ENCODE measurements around the gene HSD3B1. TPM values are rescaled to one million over a fixed set of nuclear protein-coding genes. Genes with fewer than 3 reads are reported as not detected.
"Not testable (repeated sequence)": the region's sequence is repeated elsewhere in the genome, so short reads cannot be mapped to it uniquely, and the experiment has no call there.

HSD3B1 gene
- total RNA-seq, 1 donor from 2014 or later: not detected

DNA sequence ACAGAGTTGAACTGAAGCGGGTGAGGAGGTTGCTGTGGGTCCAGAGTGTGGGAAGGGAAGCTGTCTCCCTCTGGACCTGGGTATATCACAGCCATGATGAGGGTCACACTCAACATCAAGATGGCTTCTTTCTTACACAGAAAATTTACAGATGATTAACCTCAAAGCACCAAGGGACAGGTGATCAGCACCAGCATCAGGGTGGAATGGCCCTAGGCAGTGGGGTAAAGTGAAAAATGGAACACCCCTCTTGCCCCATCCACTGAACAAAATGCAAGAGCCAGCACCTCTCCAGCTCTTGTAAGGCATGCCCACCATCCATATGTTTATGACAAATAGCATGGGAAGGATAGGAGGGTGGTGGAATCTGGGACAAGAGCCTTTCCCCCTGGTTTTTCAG is 40.3 kb downstream of the HSD3B1 start:
- no peaks in the 10 kb centered on the region for H3K4me1 ChIP-seq
- no peak overlapping the region for H3K27ac ChIP-seq
- TF ChIP-seq, protein P1, sequence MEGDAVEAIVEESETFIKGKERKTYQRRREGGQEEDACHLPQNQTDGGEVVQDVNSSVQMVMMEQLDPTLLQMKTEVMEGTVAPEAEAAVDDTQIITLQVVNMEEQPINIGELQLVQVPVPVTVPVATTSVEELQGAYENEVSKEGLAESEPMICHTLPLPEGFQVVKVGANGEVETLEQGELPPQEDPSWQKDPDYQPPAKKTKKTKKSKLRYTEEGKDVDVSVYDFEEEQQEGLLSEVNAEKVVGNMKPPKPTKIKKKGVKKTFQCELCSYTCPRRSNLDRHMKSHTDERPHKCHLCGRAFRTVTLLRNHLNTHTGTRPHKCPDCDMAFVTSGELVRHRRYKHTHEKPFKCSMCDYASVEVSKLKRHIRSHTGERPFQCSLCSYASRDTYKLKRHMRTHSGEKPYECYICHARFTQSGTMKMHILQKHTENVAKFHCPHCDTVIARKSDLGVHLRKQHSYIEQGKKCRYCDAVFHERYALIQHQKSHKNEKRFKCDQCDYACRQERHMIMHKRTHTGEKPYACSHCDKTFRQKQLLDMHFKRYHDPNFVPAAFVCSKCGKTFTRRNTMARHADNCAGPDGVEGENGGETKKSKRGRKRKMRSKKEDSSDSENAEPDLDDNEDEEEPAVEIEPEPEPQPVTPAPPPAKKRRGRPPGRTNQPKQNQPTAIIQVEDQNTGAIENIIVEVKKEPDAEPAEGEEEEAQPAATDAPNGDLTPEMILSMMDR (IDR thresholded peaks at IDR 0.05): no peak
- intact Hi-C loops (cut with DNase I): no loop called here
- no peaks in the 10 kb centered on the region for H3K9me3 ChIP-seq
- H3K36me3 ChIP-seq: no peaks in the 10 kb centered on the region
- no peak overlapping the region for H3K4me3 ChIP-seq
- no peak for DNase-seq (ENCODE audit: low spot score in 2 of 2)
- H3K27me3 ChIP-seq: no peaks in the 10 kb centered on the region

DNA sequence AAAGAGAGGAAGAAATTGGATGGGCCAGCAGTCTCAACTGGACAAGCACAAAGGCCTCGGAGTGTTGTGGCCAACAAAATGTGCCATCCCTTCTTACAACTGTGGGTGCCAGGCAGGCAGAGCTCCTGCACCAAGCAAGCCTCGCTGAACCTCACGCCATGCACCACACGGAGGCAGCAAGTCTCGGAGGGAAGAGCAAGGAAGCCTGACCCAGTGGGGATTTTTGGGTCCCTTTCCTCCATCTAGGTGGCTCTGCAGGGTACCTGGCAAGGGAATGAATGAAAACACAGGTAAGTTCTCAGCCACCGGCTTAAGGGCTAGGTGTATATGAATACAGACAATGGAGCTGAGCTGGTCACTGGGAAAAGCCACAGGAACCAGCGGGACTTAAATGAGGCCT is 40.8 kb downstream of the HSD3B1 start:
- H3K4me3 ChIP-seq: no peak overlapping the region
- no peak for DNase-seq (ENCODE audit: low spot score in 2 of 2)
- intact Hi-C loops (cut with DNase I): no loop called here
- no peaks in the 10 kb centered on the region for H3K36me3 ChIP-seq
- H3K9me3 ChIP-seq: no peaks in the 10 kb centered on the region
- no peak overlapping the region for H3K27ac ChIP-seq
- H3K27me3 ChIP-seq: no peaks in the 10 kb centered on the region
- H3K4me1 ChIP-seq: no peaks in the 10 kb centered on the region
- TF ChIP-seq, protein P1 (IDR thresholded peaks at IDR 0.05): no peak

DNA sequence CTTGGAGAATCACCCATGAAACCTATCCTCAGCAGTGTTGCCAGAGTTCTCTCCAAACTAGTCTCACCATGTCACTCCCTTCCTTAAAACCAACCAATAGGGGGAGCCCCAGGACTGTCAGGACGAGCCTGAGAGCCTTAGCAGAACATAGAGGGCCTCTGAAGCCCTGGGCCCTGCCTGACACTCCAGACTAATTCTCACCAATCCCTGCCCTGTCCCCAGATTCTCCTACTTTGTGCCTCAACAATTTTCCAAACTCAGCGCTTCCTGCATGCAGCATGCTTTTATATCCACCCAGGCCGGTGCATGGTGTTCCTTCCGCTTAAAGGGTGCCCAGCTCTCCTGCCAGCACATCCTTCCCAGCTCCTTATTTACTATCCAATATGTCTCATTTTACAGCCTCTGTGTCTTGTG is 42.7 kb downstream of the HSD3B1 start:
- DNase-seq (ENCODE audit: low spot score in 2 of 2): no peak
- TF ChIP-seq, protein P1 (IDR thresholded peaks at IDR 0.05): peak in 2 of 3 experiments; percentile 7 to 36
- no peaks in the 10 kb centered on the region for H3K9me3 ChIP-seq
- H3K4me3 ChIP-seq: no peak overlapping the region
- no peak overlapping the region for H3K27ac ChIP-seq
- H3K36me3 ChIP-seq: no peaks in the 10 kb centered on the region
- no peaks in the 10 kb centered on the region for H3K27me3 ChIP-seq
- intact Hi-C loops (cut with DNase I): no loop called here
- no peaks in the 10 kb centered on the region for H3K4me1 ChIP-seq

DNA sequence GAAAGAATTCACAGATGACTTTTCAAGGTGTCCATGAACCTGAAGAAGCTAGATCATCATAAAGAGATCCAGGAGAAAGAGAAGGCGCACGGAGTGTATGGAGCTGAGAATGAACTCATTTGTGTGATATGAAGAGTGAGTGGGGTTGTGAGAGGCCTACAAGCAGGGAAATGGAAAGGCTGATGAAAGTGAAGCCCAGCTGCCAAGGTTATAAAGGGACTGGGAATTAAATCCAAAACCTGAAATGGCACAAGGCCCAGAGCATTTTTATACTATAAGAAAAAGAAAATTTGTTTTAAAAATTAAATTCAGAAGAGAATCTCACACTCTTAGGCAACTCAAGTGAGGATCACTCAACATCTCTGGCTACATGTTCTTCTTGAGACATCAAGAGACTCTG is 43.4 kb downstream of the HSD3B1 start:
- Histone ChIP-seq H3K27ac (no peak overlapping the region), H3K4me1 (no peaks in the 10 kb centered on the region), H3K4me3 (no peak overlapping the region), H3K27me3 (no peaks in the 10 kb centered on the region), H3K9me3 (no peaks in the 10 kb centered on the region), H3K36me3 (no peaks in the 10 kb centered on the region)
- intact Hi-C loops (cut with DNase I): no loop called here
- TF ChIP-seq, protein P1 (IDR thresholded peaks at IDR 0.05): no peak
- DNase-seq (ENCODE audit: low spot score in 2 of 2): no peak

DNA sequence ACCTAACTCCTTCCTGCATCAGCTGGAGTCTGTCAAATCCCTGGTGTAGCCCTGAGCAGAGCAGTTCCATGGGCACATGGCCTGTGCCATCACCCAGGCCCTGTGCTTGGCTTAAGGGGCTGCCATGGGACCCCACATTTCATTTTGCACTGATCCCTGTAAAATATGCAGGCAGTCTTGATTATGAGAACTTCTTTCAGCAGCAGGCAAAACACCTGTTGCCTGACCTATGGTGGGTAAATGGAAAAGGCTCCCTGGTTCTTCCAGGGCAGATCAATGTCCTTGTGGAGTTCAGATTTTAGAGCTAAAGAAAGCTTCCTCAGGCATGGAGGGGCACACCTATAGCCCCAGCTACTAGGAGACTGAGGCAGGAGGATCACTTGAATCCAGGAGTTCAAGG is 44.2 kb downstream of the HSD3B1 start:
- intact Hi-C loops (cut with DNase I): no loop called here
- Histone ChIP-seq H3K4me1 (no peaks in the 10 kb centered on the region), H3K9me3 (no peaks in the 10 kb centered on the region), H3K27ac (no peak overlapping the region), H3K36me3 (no peaks in the 10 kb centered on the region), H3K4me3 (no peak overlapping the region), H3K27me3 (no peaks in the 10 kb centered on the region)
- TF ChIP-seq, protein P1 (IDR thresholded peaks at IDR 0.05): no peak
- no peak for DNase-seq (ENCODE audit: low spot score in 2 of 2)

DNA sequence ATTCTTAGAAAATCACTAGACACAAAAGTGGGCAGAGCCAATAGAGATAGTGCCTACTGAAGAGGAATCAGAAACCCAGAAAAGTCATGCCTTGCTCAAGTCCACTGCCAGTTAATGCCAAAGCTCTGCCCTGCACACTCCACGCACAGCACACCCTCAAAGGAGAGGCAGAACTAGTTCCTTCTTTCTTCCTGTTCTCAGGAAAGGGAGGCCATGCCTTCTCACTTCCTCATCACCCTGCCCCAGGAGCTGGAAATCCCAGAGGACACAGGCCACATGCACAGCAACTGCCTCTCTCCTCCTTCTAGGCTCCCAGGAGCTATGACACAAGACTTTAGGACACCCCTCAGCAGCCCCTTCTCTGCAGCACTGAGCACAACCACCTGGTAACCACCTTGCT is 45.6 kb downstream of the HSD3B1 start:
- H3K9me3 ChIP-seq; DNase-seq (ENCODE audit: low spot score in 2 of 2); H3K36me3 ChIP-seq; H3K27me3 ChIP-seq; H3K4me1 ChIP-seq; H3K27ac ChIP-seq; H3K4me3 ChIP-seq; intact Hi-C loops (cut with DNase I): not testable (repeated sequence)

DNA sequence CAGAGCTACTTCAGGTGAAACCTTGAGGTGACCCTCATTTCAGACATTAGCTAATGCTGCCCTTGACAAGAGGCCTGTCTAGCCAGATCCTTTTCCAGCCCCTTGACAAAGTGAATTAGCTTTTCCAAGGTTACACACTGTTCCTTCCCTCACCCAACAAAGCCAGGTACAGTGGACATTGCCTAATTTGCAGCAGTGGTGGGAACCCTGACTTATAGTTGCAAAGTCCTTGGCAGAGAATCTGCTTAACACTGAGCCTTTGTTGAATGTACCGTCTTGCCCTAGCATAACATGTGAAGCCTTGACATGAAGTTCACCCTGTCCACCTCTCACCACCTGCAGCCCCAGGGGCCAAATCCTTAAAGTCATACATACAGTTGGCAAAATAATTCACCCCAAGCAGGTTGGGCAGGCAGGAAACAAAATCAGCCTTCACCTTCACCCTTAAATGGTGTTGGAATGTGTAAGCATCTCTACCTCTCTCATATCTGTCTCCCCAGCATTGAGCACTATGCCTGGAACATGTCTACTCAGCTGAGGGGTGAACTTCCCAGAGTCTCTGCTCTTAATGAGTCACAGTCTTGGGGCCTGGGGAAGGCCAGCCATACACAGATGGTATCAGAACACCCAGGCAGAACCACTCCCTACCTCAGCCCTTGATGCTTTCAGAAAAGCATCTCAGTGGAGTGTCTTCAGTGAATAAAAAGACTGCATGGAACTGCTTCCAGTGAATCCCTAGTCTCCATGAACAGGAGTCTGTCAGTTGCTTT is 46.5 kb downstream of the HSD3B1 start:
- H3K27ac ChIP-seq; intact Hi-C loops (cut with DNase I); H3K36me3 ChIP-seq; H3K4me3 ChIP-seq; DNase-seq (ENCODE audit: low spot score in 2 of 2); H3K4me1 ChIP-seq; H3K9me3 ChIP-seq; H3K27me3 ChIP-seq: not testable (repeated sequence)
